Eye (tissue), 1 donor: ENCODE results near the gene XRCC2.
"Not testable (repeated sequence)": the region's sequence is repeated elsewhere in the genome, so short reads cannot be mapped to it uniquely, and the experiment has no call there.

Source experiments
- DNase-seq: peaks from one replicate; pipeline ENCODE4 v3.0.0-alpha.2; 2015

The XRCC2 gene

DNA sequence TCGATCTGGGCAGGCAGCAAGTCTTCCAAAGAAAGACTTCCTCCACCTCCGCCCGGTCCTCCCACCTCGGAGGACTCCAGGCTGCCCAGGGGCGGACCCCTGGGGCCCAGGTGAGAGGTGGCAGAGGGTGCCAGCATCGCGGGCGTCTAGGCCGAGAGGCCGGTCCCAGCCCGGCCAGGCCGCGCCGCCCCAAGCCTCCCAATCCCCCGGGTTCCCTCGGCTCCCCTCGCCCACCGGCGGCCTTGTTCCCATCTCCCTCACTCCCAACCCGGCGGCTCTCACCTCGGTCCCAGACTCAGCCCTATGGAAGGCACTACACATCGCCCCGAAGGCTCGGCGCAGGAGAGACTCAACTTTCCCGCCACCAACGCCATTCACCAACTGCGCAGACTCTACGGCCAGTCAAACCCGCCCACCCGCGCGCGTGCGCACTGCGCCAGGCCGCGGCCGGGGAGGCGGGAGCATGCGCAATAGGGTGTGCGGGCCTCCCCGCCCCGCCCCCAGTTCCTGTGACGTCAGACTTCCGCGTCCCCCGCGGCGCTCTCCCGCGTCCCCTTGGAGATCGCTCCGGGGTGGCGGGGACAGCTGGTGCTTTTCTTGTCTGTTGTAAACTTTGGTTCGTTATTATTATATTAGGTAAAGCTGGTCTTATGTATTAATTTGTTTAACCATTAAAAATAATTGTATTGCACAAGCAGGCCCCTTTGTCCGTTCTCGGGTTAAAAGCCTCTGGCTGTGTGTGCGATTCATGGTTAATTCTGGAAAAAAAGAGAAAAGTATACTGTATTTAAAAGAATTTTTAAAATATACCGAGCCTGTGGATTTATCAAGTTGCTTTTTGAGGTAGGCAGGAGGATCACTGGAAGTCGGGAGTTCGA is at the start of gene XRCC2:
TSS of gene XRCC2 (minus strand) at position 383 of the 878 bp plus-strand sequence. CDS start at position 321, 62 bp downstream.
- DNase-seq, result peak; percentile 98

- DNase-seq, result no peak
These were observed 47.4 kb upstream of the XRCC2 start for GRCh38 chr7:152723364-152723763.

DNA sequence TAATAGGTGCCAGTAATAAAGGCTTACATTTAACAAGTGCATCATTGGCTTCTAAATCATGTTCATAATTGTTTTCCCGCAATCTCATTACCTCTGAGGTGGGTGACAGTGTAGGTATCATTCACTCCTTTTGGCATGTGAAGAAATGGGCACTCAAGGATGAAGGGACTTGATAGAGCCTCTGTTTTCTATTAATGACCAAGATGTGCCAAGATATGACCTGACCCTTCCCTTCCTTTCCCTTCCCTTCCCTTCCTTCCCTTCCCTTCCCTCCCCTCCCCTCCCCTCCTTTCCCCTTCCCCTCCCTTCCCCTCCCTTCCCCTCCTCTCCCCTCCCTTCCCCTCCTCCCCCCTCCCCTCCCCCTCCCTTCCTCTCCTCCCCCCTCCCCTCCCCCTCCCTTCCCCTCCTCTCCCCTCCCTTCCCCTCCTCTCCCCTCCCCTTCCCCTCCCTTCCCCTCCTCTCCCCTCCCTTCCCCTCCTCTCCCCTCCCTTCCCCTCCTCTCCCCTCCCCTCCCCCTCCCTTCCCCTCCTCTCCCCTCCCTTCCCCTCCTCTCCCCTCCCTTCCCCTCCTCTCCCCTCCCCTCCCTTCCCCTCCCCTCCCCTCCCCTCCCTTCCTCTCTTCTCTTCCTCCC is 36.6 kb upstream of the XRCC2 start:
- DNase-seq, result not testable (repeated sequence)

- no peak for DNase-seq
These were observed 35.6 kb upstream of the XRCC2 start for GRCh38 chr7:152711444-152711944.

DNA sequence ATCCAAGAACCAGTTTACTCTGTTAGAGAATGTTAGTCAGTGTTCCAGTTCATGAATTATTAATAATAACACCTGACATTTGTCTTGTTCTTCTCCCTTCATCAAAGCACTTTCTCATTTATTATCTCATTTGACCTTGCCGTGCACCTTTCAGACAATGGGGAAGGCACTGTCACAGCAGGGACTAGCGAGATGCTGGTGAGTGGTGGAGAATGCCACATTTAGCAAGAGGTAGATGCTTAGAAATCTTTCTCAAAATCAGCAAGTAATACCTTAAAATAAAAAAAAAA is 34.2 kb upstream of the XRCC2 start:
- peak; percentile 65 for DNase-seq

- peak; percentile 81 for DNase-seq
These were observed 33.6 kb upstream of the XRCC2 start for GRCh38 chr7:152709287-152710152.

DNA sequence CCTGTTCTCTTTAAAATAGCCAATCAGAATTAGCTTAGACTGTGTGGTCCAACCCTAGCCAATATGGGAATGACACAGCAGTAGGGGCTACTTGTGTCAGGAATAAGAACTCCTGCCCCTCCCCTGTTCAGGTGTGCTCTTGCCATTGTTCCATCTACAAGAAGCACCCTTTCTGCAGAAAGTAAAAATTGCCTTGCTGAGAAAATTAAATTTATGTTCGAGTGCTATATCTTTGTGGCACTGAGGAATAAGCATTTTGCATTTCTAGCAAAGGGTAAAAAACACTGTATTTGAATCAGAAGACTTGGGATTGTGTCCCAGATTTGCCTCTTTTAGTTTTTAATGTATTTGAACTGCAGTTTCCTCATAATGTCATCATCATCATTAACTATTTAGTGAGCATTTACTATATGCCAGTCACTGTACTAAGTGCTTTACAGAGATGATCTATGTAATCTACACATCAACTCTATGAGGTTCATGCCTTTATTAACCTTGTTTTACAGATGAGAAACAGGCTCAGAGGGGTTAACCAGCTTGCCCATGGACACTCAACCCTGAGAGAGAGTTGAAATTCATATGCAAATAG is 28.9 kb upstream of the XRCC2 start:
- no peak for DNase-seq

GRCh38 chr7:152699079-152699478 is 23.1 kb upstream of the XRCC2 start:
- DNase-seq, result no peak

DNA sequence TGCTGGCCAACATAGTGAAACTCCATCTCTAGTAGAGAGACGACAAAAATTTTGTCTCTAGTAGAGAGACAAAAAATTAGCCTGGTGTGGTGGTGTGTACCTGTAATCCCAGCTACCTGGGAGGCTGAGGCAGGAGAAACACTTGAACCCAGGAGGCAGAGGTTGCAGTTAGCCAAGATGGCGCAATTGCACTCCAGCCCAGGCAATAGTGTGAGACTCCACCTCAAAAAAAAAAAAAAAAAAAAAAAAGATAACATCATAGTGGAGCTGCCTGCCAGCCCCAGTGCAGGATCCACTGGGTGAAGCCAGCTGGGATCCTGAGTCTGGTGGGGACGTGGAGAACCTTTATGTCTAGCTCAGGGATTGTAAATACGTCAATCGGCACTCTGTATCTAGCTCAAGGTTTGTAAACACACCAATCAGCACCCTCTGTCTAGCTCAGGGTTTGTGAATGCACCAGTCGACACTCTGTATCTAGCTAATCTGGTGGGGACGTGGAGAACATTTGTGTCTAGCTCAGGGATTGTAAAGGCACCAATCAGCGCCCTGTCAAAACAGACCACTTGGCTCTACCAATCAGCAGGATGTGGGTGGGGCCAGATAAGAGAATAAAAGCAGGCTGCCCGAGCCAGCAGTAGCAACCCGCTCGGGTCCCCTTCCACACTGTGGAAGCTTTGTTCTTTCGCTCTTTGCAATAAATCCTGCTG is 21.5 kb upstream of the XRCC2 start:
- DNase-seq, result not testable (repeated sequence)

DNA sequence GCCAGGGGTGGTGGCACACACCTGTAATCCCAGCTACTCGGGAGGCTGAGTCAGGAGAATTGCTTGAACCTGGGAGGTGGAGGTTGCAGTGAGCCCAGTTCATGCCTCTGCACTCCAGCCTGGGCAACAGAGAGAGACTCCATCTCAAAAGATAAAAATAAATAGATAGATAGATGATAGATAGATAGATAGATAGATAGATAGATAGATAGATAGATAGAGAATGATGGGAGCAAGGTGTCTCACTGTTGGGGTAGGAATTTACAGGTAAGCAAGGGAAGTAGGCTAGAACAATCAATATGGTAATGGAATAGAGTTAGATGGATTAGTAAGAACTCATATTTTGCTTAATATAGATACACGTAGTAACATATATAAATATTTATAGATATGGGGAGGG is 16.3 kb upstream of the XRCC2 start:
- not testable (repeated sequence) for DNase-seq

- DNase-seq, result no peak
These were observed 7.4 kb upstream of the XRCC2 start for GRCh38 chr7:152683297-152683696.

DNA sequence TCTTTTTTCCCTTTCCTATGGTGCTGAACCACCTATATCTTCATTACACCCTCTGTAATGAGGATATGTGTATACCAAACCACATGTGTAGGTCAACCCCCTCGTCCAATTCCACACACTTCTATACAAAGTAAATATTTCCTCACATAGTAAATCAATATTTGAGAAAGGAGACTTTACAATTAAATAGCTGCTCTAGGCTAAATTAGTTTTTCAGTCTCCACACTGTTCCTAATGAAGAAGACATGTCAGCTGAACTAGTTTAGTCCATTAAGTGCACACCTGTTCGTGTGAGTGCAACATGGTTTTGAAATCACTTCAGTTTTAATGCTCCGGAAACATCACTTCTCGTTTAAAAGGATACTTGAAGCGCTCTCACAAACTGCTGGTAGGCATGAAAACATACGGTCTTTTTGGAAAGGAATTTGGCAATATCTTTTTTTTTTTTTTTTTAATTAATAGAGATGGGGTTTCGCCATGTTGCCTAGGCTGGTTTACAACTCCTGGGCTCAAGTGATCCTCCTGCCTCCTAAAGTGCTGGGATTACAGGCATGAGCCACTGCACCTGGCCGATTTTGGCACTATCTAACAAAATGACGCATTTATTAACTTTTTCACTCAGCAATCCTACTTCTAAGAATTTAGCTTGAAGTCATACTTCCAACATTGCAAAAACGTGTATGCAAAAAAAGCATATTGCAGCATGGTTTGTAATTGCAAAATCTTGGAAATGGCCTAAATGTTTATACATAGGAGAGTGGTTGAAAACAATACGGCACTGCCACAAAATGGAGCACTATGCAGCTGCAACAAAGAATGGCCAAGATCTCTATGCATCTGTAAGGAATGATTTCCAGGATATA is 2.1 kb upstream of the XRCC2 start:
- no peak for DNase-seq

GRCh38 chr7:152674860-152675758 is 832 bp downstream of the XRCC2 start:
- DNase-seq, result peak; percentile 67

DNA sequence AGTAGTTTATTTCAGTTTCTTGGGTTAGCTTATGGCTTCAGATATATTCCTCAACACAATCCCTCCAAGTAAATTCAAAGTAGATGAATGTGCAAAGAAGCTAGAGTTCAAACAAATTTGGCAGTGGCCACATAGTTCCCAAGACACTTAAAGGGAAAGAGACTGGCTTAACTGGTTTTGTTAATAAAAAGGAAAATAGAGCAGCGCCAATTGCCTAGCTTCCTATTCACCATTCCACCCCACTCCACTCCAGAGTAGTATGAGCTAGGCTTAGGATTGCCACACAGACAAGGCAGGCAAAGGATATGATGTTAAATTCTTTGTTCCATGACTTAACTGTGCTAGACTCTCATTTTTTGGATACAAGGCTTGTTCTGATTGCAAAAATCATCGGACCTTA is 2.0 kb downstream of the XRCC2 start:
- no peak for DNase-seq

- DNase-seq, result no peak
These were observed 3.3 kb downstream of the XRCC2 start for GRCh38 chr7:152672626-152673025.

DNA sequence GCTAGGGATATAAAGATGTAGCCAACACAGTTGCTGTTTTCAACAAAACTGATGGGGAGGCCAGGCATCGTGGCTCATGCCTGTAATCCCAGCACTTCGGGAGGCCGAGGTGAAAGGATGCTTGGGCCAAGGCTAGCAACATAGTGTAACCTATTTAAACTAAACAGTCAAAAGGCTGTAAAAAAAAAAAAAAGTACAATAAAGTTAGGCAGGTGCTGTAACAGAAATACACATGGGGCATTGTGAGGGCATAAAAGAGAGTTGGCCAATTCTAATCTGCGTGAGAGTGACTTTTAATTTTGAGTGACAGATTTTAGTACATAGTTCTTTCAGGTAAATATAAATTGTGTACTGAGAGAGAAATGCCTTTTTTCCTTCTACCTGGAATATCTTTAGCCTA is 6.2 kb downstream of the XRCC2 start:
- no peak for DNase-seq

- no peak for DNase-seq
These were observed 7.0 kb downstream of the XRCC2 start for GRCh38 chr7:152668975-152669374.

DNA sequence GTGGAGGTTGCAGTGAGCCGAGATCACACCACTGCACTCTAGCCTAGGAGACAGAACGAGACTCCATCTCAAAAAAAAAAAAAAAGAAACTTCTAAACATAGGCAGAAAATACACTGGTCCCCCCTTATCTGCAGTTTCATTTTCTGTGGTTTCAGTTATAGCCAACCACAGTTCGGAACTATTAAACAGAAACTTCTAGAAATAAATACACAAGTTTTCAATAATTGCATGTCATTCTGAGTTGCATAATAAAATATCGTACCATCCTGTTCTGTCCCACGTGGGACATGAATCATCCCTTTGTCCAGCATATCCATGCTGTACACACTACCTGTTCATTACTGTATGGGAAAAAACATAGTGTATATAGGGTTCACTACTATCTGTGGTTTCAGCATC is 8.0 kb downstream of the XRCC2 start:
- no peak for DNase-seq

DNA sequence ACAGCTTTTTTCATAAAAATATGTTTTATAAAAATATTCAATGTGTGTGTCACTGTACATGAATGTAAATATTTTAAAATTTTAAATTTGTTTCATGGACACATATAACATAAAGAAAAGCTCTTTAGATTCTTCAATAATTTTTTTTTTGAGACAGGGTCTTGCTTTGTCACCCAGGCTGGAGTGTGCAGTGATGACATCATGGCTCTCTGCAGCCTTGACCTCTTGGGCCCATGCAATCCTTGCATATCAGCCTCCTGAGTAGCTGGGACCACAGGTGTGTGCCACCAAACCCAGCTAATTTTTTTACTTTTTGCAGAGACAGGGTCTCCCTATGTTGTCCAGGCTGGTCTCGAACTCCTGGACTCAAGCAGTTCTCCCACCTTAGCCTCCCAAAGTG is 9.9 kb downstream of the XRCC2 start:
- DNase-seq, result no peak

GRCh38 chr7:152664636-152665035 is 11.3 kb downstream of the XRCC2 start:
- no peak for DNase-seq
